Activated T-helper 1 cell treated with anti-CD3 and anti-CD28 coated beads, Interleukin-12 subunit alpha, Interleukin-12 subunit beta, Interleukin-2, Interleukin-4 antibody, amounts not matched to agents 30 ng/mL and 10 ng/mL and 1 ng/mL, durations not matched to agents 14 hours and 24 hours and 36 hours (primary cell): ENCODE data around the gene EPHB4. TPM values are rescaled to one million over a fixed set of nuclear protein-coding genes. Genes with fewer than 3 reads are reported as not detected.

ENCODE experiments used
- DNase-seq: peaks from one replicate; pipeline ENCODE4 v3.0.0; 2021; ENCODE audit warnings: low spot score
- H3K27ac Mint-ChIP-seq: one replicate; pipeline ENCODE4 v1.8.0; 2021; ENCODE audit warnings: mild to moderate bottlenecking, mixed read lengths
- H3K27me3 Mint-ChIP-seq: one replicate; pipeline ENCODE4 v1.8.0; 2022; ENCODE audit warnings: mild to moderate bottlenecking, moderate library complexity, mixed read lengths; ENCODE audit not compliant: insufficient read depth
- H3K36me3 Mint-ChIP-seq: one replicate; pipeline ENCODE4 v1.8.0; 2021; ENCODE audit warnings: low read depth, mixed read lengths
- H3K4me1 Mint-ChIP-seq: one replicate; pipeline ENCODE4 v1.8.0; 2021; ENCODE audit warnings: low read depth, mixed read lengths
- H3K4me3 Mint-ChIP-seq: one replicate; pipeline ENCODE4 v1.8.0; 2021; ENCODE audit warnings: mild to moderate bottlenecking, moderate library complexity, mixed read lengths
- H3K9me3 Mint-ChIP-seq: one replicate; pipeline ENCODE4 v1.8.0; 2021; ENCODE audit warnings: mixed read lengths
- intact Hi-C: fragments of 100-400 bp; cut with micrococcal nuclease; formaldehyde crosslinking; loops from one replicate; pipeline ENCODE4 v1.15.1; 2024
- total RNA-seq: library from RNA; stranded (reverse); gene quantifications from 2 replicates; pipeline ENCODE4 v1.2.3, GENCODE V29; 2022

Gene EPHB4
- total RNA-seq, 1 donor from 2014 or later, result 2.4 TPM

GRCh38 chr7:100752994-100753393 is 74.3 kb downstream of the EPHB4 start:
- no peak for DNase-seq
- H3K27ac Mint-ChIP-seq, result no peak overlapping the region

More at GRCh38 chr7:100752994-100753393, 74.3 kb downstream of the EPHB4 start:
- Mint-ChIP-seq H3K4me1 (no peaks in the 10 kb centered on the region), H3K36me3 (no peaks in the 10 kb centered on the region), H3K9me3 (no peaks in the 10 kb centered on the region), H3K4me3 (no peak overlapping the region), H3K27me3 (peaks cover 18% of the 10 kb centered on the region)
- intact Hi-C loops, result no loop called here

Other genes starting within 250 kb of the EPHB4 start
- gene LRCH4, start 241.4 kb downstream of the EPHB4 start, total RNA-seq, result 104 and 107 TPM in 2 replicates
- gene FBXO24, start 241.2 kb downstream of the EPHB4 start, total RNA-seq, result 0.27 and 0.41 TPM in 2 replicates
- 4.3 and 4.7 TPM in 2 replicates for gene PCOLCE, start 225.2 kb downstream of the EPHB4 start, total RNA-seq
- 10.3 and 11.5 TPM in 2 replicates for gene MOSPD3, start 215.0 kb downstream of the EPHB4 start, total RNA-seq
- 13.8 and 15.0 TPM in 2 replicates for gene TFR2, start 186.0 kb downstream of the EPHB4 start, total RNA-seq
- gene ACTL6B, start 171.1 kb downstream of the EPHB4 start, total RNA-seq, result not detected in 2 replicates
- 218 and 221 TPM in 2 replicates for gene GNB2, start 153.8 kb downstream of the EPHB4 start, total RNA-seq
- gene GIGYF1, start 133.3 kb downstream of the EPHB4 start, total RNA-seq, result 49.1 and 53.8 TPM in 2 replicates
- gene POP7, start 121.4 kb downstream of the EPHB4 start, total RNA-seq, result 82.7 and 84.4 TPM in 2 replicates
- gene EPO, start 107.1 kb downstream of the EPHB4 start, total RNA-seq, result not detected in 2 replicates
- not detected in 2 replicates for gene ZAN, start 93.9 kb downstream of the EPHB4 start, total RNA-seq
- gene SLC12A9, start 25.2 kb upstream of the EPHB4 start, total RNA-seq, result 46.0 and 47.9 TPM in 2 replicates
- 41.5 and 44.1 TPM in 2 replicates for gene TRIP6, start 39.9 kb upstream of the EPHB4 start, total RNA-seq
- 294 and 306 TPM in 2 replicates for gene SRRT, start 47.6 kb upstream of the EPHB4 start, total RNA-seq
- 4.1 and 5.5 TPM in 2 replicates for gene UFSP1, start 62.2 kb upstream of the EPHB4 start, total RNA-seq
- gene ACHE, start 68.4 kb upstream of the EPHB4 start, total RNA-seq, result 0.17 and 0.21 TPM in 2 replicates
- gene MUC3A, start 122.0 kb upstream of the EPHB4 start, total RNA-seq, result not detected in 2 replicates
- gene MUC12, start 142.0 kb upstream of the EPHB4 start, total RNA-seq, result 0.44 and 0.81 TPM in 2 replicates
- gene MUC17, start 192.6 kb upstream of the EPHB4 start, total RNA-seq, result 0.02 TPM in 1 of 2 replicates, not detected in the other